Sigmoid colon (tissue), 7 donors: ENCODE measurements around the gene RCOR1. TPM values are rescaled to one million over a fixed set of nuclear protein-coding genes. Genes with fewer than 3 reads are reported as not detected.

Experiments used
- DNase-seq: peaks from one replicate; pipeline ENCODE4 v3.0.0-alpha.2; 2019
- H3K27ac ChIP-seq, 4 donors: fragments of 200-600 bp; sonication (generic); one replicate each; pipeline ENCODE4 v1.5.1; 2016 to 2019; ENCODE audit warnings: mild to moderate bottlenecking in 1 of 4
- H3K27me3 ChIP-seq, 3 donors: fragments of 200-600 bp; sonication (generic); one replicate each; pipeline ENCODE4 v1.5.1; 2019; ENCODE audit warnings: mild to moderate bottlenecking in 1 of 3
- H3K36me3 ChIP-seq, 4 donors: fragments of 200-600 bp; sonication (generic); one replicate each; pipeline ENCODE4 v1.5.1; 2016 to 2019
- H3K4me1 ChIP-seq, 4 donors: fragments of 200-600 bp; sonication (generic); one replicate each; pipeline ENCODE4 v1.5.1; 2017 to 2019
- H3K4me3 ChIP-seq, 4 donors: fragments of 200-600 bp; sonication (generic); one replicate each; pipeline ENCODE4 v1.5.1; 2017 to 2019; ENCODE audit warnings: mild to moderate bottlenecking in 2 of 4, moderate library complexity in 1 of 4
- H3K9me3 ChIP-seq, 4 donors: fragments of 200-600 bp in 3 of 4; sonication (generic) in 3 of 4; one replicate each; pipeline versions ENCODE4 v1.5.1 to v1.6.1; 2013 to 2019
- CTCF ChIP-seq, 4 experiments: fragments of 450-650 bp in 3 of 4; fragments of 200-600 bp in 1 of 4; IDR thresholded peaks; one replicate each; pipeline ENCODE4 v1.5.1; 2016 to 2019; ENCODE audit warnings: antibody characterized with exemption in 4 of 4, mild to moderate bottlenecking in 3 of 4, moderate library complexity in 2 of 4
- EP300 ChIP-seq, 4 donors: sonication (generic); formaldehyde crosslinking; IDR thresholded peaks; one replicate each; pipeline ENCODE4 v1.6.1; 2017; ENCODE audit warnings: antibody characterized with exemption in 4 of 4
- POLR2A ChIP-seq, 2 donors: fragments of 450-650 bp; IDR thresholded peaks; one replicate each; pipeline ENCODE4 v1.6.1; 2016; ENCODE audit warnings: antibody characterized with exemption in 2 of 2, mild to moderate bottlenecking in 2 of 2, moderate library complexity in 2 of 2
- POLR2AphosphoS5 ChIP-seq, 4 donors: sonication (generic); formaldehyde crosslinking; IDR thresholded peaks; one replicate each; pipeline ENCODE4 v1.6.1; 2017; ENCODE audit warnings: antibody characterized with exemption in 4 of 4
- WGBS, 2 donors: extraction: QIAGEN DNeasy Blood & Tissue Kit; methylation state at CpG; one replicate each; pipeline ENCODE4 v1.1.7; 2013; 5-methylcytosine and 5-hydroxymethylcytosine counted together
- intact Hi-C: fragments of 100-400 bp; cut with DNase I; formaldehyde crosslinking; loops from one replicate; pipeline ENCODE4 v1.15.1; 2023
- polyA plus RNA-seq, 3 donors: library from polyadenylated mRNA; stranded (reverse); fragments of 200-250 nt; gene quantifications; one replicate each; pipeline ENCODE4 v1.2.3, GENCODE V29; 2013
- total RNA-seq, 4 donors: library from RNA; depleted of rRNA; stranded (reverse); fragments of >200 nt; gene quantifications; one replicate each; pipeline ENCODE4 v1.1.0, GENCODE V29; 2016
- donor health status: healthy with polysubstance abuse.
- donor health status: Bipolar disorder and iron deficiency.
- donor health status: healthy.

The RCOR1 gene
- total and polyA plus RNA-seq, 7 donors, result 7.2 to 12.5 (median 11.8) TPM

- DNase-seq, result no peak
- Histone ChIP-seq H3K9me3 (no peaks in the 10 kb centered on the region), H3K4me1 (peaks cover 0 to 7% (median 2%) of the 10 kb centered on the region in 4 donors), H3K27ac (no peak overlapping the region), H3K36me3 (no peaks in the 10 kb centered on the region), H3K4me3 (no peak overlapping the region), H3K27me3 (peaks cover 0 to 7% (median 0%) of the 10 kb centered on the region in 3 donors)
- TF ChIP-seq CTCF (IDR thresholded peaks at IDR 0.05) (no peak), EP300 (IDR thresholded peaks at IDR 0.05) (no peak)
- intact Hi-C loops, result loop anchor here (10.0 kb wide), 1 partner anchor 84 kb away; no protein-coding TSS in a partner anchor
- WGBS, 2 donors, result 87 to 90% methylated on average over 32 of the region's 32 CpGs
Measured at GRCh38 chr14:102770147-102771123, 178.0 kb downstream of the RCOR1 start.

- Histone ChIP-seq H3K36me3 (no peaks in the 10 kb centered on the region), H3K9me3 (no peaks in the 10 kb centered on the region), H3K4me3 (no peak overlapping the region), H3K27me3 (peaks cover 0 to 7% (median 0%) of the 10 kb centered on the region in 3 donors), H3K27ac (no peak overlapping the region), H3K4me1 (peaks cover 0 to 7% (median 2%) of the 10 kb centered on the region in 4 donors)
- WGBS, 2 donors, result 90 to 95% methylated on average over 9 of the region's 9 CpGs
- TF ChIP-seq EP300 (IDR thresholded peaks at IDR 0.05) (no peak), POLR2AphosphoS5 (IDR thresholded peaks at IDR 0.05) (no peak), CTCF (IDR thresholded peaks at IDR 0.05) (no peak), POLR2A (IDR thresholded peaks at IDR 0.05) (no peak)
- intact Hi-C loops, result loop anchor here (10.0 kb wide), 1 partner anchor 84 kb away; no protein-coding TSS in a partner anchor
- DNase-seq, result no peak
Measured at GRCh38 chr14:102771144-102771543, 178.7 kb downstream of the RCOR1 start.

GRCh38 chr14:102772781-102773570 lies 180.5 kb downstream of the RCOR1 start:
- no peaks in the 10 kb centered on the region for H3K9me3 ChIP-seq
- TF ChIP-seq EP300 (IDR thresholded peaks at IDR 0.05), result no peak
- no peak for TF ChIP-seq CTCF (IDR thresholded peaks at IDR 0.05)
- no peak for TF ChIP-seq POLR2AphosphoS5 (IDR thresholded peaks at IDR 0.05)
- no peak for TF ChIP-seq POLR2A (IDR thresholded peaks at IDR 0.05)
- no peaks in the 10 kb centered on the region for H3K36me3 ChIP-seq
- no peak overlapping the region for H3K4me3 ChIP-seq
- H3K27ac ChIP-seq, result no peak overlapping the region
- WGBS, 2 donors, result 78 to 85% methylated on average over 22 of the region's 22 CpGs
- H3K27me3 ChIP-seq, result peaks cover 0 to 7% (median 0%) of the 10 kb centered on the region in 3 donors
- DNase-seq, result no peak
- H3K4me1 ChIP-seq, result peaks cover 0 to 15% (median 2%) of the 10 kb centered on the region in 4 donors
- intact Hi-C loops, result loop anchor here (10.0 kb wide), 1 partner anchor 82 kb away; no protein-coding TSS in a partner anchor

- no peak for TF ChIP-seq EP300 (IDR thresholded peaks at IDR 0.05)
- peak; percentile 44 to 78 (median 68) for TF ChIP-seq CTCF (IDR thresholded peaks at IDR 0.05)
- Histone ChIP-seq H3K4me1 (peaks cover 0 to 31% (median 11%) of the 10 kb centered on the region in 4 donors), H3K36me3 (no peaks in the 10 kb centered on the region), H3K4me3 (no peak overlapping the region), H3K27ac (peak overlapping the region in 3 of 4 donors; percentile 46 to 82 (median 81)), H3K27me3 (peaks cover 0 to 7% (median 0%) of the 10 kb centered on the region in 3 donors), H3K9me3 (no peaks in the 10 kb centered on the region)
- 33 to 44% methylated on average over 10 of the region's 10 CpGs for WGBS, 2 donors
- intact Hi-C loops, result loop anchor here (5.0 to 10.0 kb wide), 4 partner anchors 80 to 252 kb away; no protein-coding TSS in a partner anchor
- DNase-seq, result no peak
Measured at GRCh38 chr14:102774391-102775153, 182.1 kb downstream of the RCOR1 start.
